ENCODE results near the gene ESM1. TPM values are rescaled to one million over a fixed set of nuclear protein-coding genes. Genes with fewer than 3 reads are reported as not detected.

Gene ESM1
- total RNA-seq, 2 donors from 2014 or later = 0.19 TPM; not detected in 1

Other genes with a start within 250 kb of the ESM1 start
- gene GZMK, start 38.7 kb upstream of the ESM1 start, total RNA-seq = 1 to 10 TPM in 1 of 2 donors, under 1 TPM in 1; 0.52 to 1.4 TPM
- gene GZMA, start 117.1 kb upstream of the ESM1 start, total RNA-seq = 1 to 10 TPM; 1.6 to 1.7 TPM
- 10 to 100 TPM; 26.1 to 49.9 TPM for gene GPX8, start 174.6 kb upstream of the ESM1 start, total RNA-seq
- gene CDC20B, start 187.6 kb upstream of the ESM1 start, total RNA-seq = not detected
- gene MCIDAS, start 241.7 kb upstream of the ESM1 start, total RNA-seq = not detected
- under 1 TPM; 0.24 to 0.42 TPM for gene CCNO, start 248.0 kb upstream of the ESM1 start, total RNA-seq